ENCODE measurements around the gene NCKAP1. TPM values are rescaled to one million over a fixed set of nuclear protein-coding genes. Genes with fewer than 3 reads are reported as not detected.
"Not testable (repeated sequence)": the region's sequence is repeated elsewhere in the genome, so short reads cannot be mapped to it uniquely, and the experiment has no call there.

NCKAP1 gene
- total and polyA plus RNA-seq, 4 donors: 73.0 to 207 (median 134) TPM

- no peak overlapping the region for H3K27ac ChIP-seq (ENCODE audit: low read depth in 1 of 2, low read length in 2 of 2)
- peaks cover 0 to 3% of the 10 kb centered on the region in 2 donors for H3K4me1 ChIP-seq (ENCODE audit: control insufficient read depth in 1 of 2, insufficient read depth in 2 of 2, low read length in 2 of 2)
- no peak overlapping the region for H3K4me3 ChIP-seq (ENCODE audit: low read length in 2 of 2)
- intact Hi-C loops (cut with DNase I): no loop called here
- H3K9me3 ChIP-seq (ENCODE audit: control insufficient read depth, low read length): no peaks in the 10 kb centered on the region
- no peak for ATAC-seq (ENCODE audit: low FRiP score)
- H3K27me3 ChIP-seq (ENCODE audit: control insufficient read depth in 1 of 2, insufficient read depth in 2 of 2, low read length in 1 of 2): no peaks in the 10 kb centered on the region
- no peak for DNase-seq
- peaks cover 0 to 1% of the 10 kb centered on the region in 2 donors for H3K36me3 ChIP-seq (ENCODE audit: control insufficient read depth in 1 of 2, insufficient read depth in 2 of 2, low read length in 1 of 2)
- 92 to 96% methylated on average over 10 of the region's 10 CpGs for WGBS, 2 donors
These were observed 37.4 kb downstream of the NCKAP1 start for GRCh38 chr2:183000846-183001245.

GRCh38 chr2:182999348-183000028 is 38.8 kb downstream of the NCKAP1 start:
- H3K4me1 ChIP-seq (ENCODE audit: control insufficient read depth in 1 of 2, insufficient read depth in 2 of 2, low read length in 2 of 2): peaks cover 0 to 3% of the 10 kb centered on the region in 2 donors
- peaks cover 0 to 1% of the 10 kb centered on the region in 2 donors for H3K36me3 ChIP-seq (ENCODE audit: control insufficient read depth in 1 of 2, insufficient read depth in 2 of 2, low read length in 1 of 2)
- DNase-seq (no peak), ATAC-seq (ENCODE audit: low FRiP score) (no peak)
- no peaks in the 10 kb centered on the region for H3K9me3 ChIP-seq (ENCODE audit: control insufficient read depth, low read length)
- intact Hi-C loops (cut with DNase I): no loop called here
- WGBS, 2 donors: 91 to 93% methylated on average over 3 of the region's 3 CpGs
- H3K27ac ChIP-seq (ENCODE audit: low read depth in 1 of 2, low read length in 2 of 2): no peak overlapping the region
- H3K27me3 ChIP-seq (ENCODE audit: control insufficient read depth in 1 of 2, insufficient read depth in 2 of 2, low read length in 1 of 2): no peaks in the 10 kb centered on the region
- no peak overlapping the region for H3K4me3 ChIP-seq (ENCODE audit: low read length in 2 of 2)

- ATAC-seq (ENCODE audit: low FRiP score): no peak
- intact Hi-C loops (cut with DNase I): no loop called here
- WGBS, 2 donors: 95 to 96% methylated on average over 13 of the region's 13 CpGs
These were observed 43.9 kb downstream of the NCKAP1 start for GRCh38 chr2:182994228-182994912.

GRCh38 chr2:182982941-182983340 is 55.3 kb downstream of the NCKAP1 start:
- Histone ChIP-seq H3K4me1 (ENCODE audit: control insufficient read depth in 1 of 2, insufficient read depth in 2 of 2, low read length in 2 of 2) (no peaks in the 10 kb centered on the region), H3K36me3 (ENCODE audit: control insufficient read depth in 1 of 2, insufficient read depth in 2 of 2, low read length in 1 of 2) (no peaks in the 10 kb centered on the region), H3K9me3 (ENCODE audit: control insufficient read depth, low read length) (no peaks in the 10 kb centered on the region), H3K4me3 (ENCODE audit: low read length in 2 of 2) (no peak overlapping the region), H3K27ac (ENCODE audit: low read depth in 1 of 2, low read length in 2 of 2) (no peak overlapping the region), H3K27me3 (ENCODE audit: control insufficient read depth in 1 of 2, insufficient read depth in 2 of 2, low read length in 1 of 2) (no peaks in the 10 kb centered on the region)
- 16 to 24% methylated on average over 2 of the region's 2 CpGs for WGBS, 2 donors
- DNase-seq (no peak), ATAC-seq (ENCODE audit: low FRiP score) (no peak)
- intact Hi-C loops (cut with DNase I): loop anchor here (5.0 kb wide), 2 partner anchors 216 to 221 kb away; no protein-coding TSS in a partner anchor

More at GRCh38 chr2:182994228-182994912, 43.9 kb downstream of the NCKAP1 start:
- H3K9me3 ChIP-seq (ENCODE audit: control insufficient read depth, low read length): no peaks in the 10 kb centered on the region
- no peak overlapping the region for H3K4me3 ChIP-seq (ENCODE audit: low read length in 2 of 2)
- no peaks in the 10 kb centered on the region for H3K27me3 ChIP-seq (ENCODE audit: control insufficient read depth in 1 of 2, insufficient read depth in 2 of 2, low read length in 1 of 2)
- DNase-seq: no peak
- H3K4me1 ChIP-seq (ENCODE audit: control insufficient read depth in 1 of 2, insufficient read depth in 2 of 2, low read length in 2 of 2): peaks cover 0 to 3% of the 10 kb centered on the region in 2 donors
- peaks cover 0 to 2% of the 10 kb centered on the region in 2 donors for H3K36me3 ChIP-seq (ENCODE audit: control insufficient read depth in 1 of 2, insufficient read depth in 2 of 2, low read length in 1 of 2)
- H3K27ac ChIP-seq (ENCODE audit: low read depth in 1 of 2, low read length in 2 of 2): no peak overlapping the region

- intact Hi-C loops (cut with DNase I): loop anchor here (2.0 to 5.0 kb wide), 3 partner anchors 197 to 219 kb away; no protein-coding TSS in a partner anchor
- H3K36me3 ChIP-seq (ENCODE audit: control insufficient read depth in 1 of 2, insufficient read depth in 2 of 2, low read length in 1 of 2): not testable (repeated sequence)
- WGBS, 2 donors: 66 to 72% methylated on average over 4 of the region's 4 CpGs
These were observed 56.8 kb downstream of the NCKAP1 start for GRCh38 chr2:182981475-182981874.

GRCh38 chr2:182980652-182981051 is 57.6 kb downstream of the NCKAP1 start:
- Histone ChIP-seq H3K27ac (ENCODE audit: low read depth in 1 of 2, low read length in 2 of 2) (no peak overlapping the region), H3K27me3 (ENCODE audit: control insufficient read depth in 1 of 2, insufficient read depth in 2 of 2, low read length in 1 of 2) (no peaks in the 10 kb centered on the region), H3K4me1 (ENCODE audit: control insufficient read depth in 1 of 2, insufficient read depth in 2 of 2, low read length in 2 of 2) (no peaks in the 10 kb centered on the region), H3K4me3 (ENCODE audit: low read length in 2 of 2) (no peak overlapping the region), H3K36me3 (ENCODE audit: control insufficient read depth in 1 of 2, insufficient read depth in 2 of 2, low read length in 1 of 2) (peaks cover 0 to 3% of the 10 kb centered on the region in 2 donors), H3K9me3 (ENCODE audit: control insufficient read depth, low read length) (no peaks in the 10 kb centered on the region)
- intact Hi-C loops (cut with DNase I): loop anchor here (2.0 to 5.0 kb wide), 3 partner anchors 196 to 218 kb away; no protein-coding TSS in a partner anchor
- WGBS, 2 donors: 96 to 100% methylated on average over 1 of the region's 1 CpG
- no peak for ATAC-seq (ENCODE audit: low FRiP score)
- DNase-seq: no peak

More at GRCh38 chr2:182981475-182981874, 56.8 kb downstream of the NCKAP1 start:
- H3K4me3 ChIP-seq (ENCODE audit: low read length in 2 of 2); H3K27me3 ChIP-seq (ENCODE audit: control insufficient read depth in 1 of 2, insufficient read depth in 2 of 2, low read length in 1 of 2); H3K27ac ChIP-seq (ENCODE audit: low read depth in 1 of 2, low read length in 2 of 2); H3K4me1 ChIP-seq (ENCODE audit: control insufficient read depth in 1 of 2, insufficient read depth in 2 of 2, low read length in 2 of 2); DNase-seq; ATAC-seq (ENCODE audit: low FRiP score); H3K9me3 ChIP-seq (ENCODE audit: control insufficient read depth, low read length): not testable (repeated sequence)

GRCh38 chr2:182980115-182980514 is 58.1 kb downstream of the NCKAP1 start:
- H3K4me3 ChIP-seq (ENCODE audit: low read length in 2 of 2): no peak overlapping the region
- H3K36me3 ChIP-seq (ENCODE audit: control insufficient read depth in 1 of 2, insufficient read depth in 2 of 2, low read length in 1 of 2): peaks cover 0 to 3% of the 10 kb centered on the region in 2 donors
- H3K27me3 ChIP-seq (ENCODE audit: control insufficient read depth in 1 of 2, insufficient read depth in 2 of 2, low read length in 1 of 2): no peaks in the 10 kb centered on the region
- H3K27ac ChIP-seq (ENCODE audit: low read depth in 1 of 2, low read length in 2 of 2): no peak overlapping the region
- H3K9me3 ChIP-seq (ENCODE audit: control insufficient read depth, low read length): no peaks in the 10 kb centered on the region
- no peaks in the 10 kb centered on the region for H3K4me1 ChIP-seq (ENCODE audit: control insufficient read depth in 1 of 2, insufficient read depth in 2 of 2, low read length in 2 of 2)
- no peak for ATAC-seq (ENCODE audit: low FRiP score)
- intact Hi-C loops (cut with DNase I): loop anchor here (2.0 to 5.0 kb wide), 3 partner anchors 195 to 218 kb away; no protein-coding TSS in a partner anchor
- DNase-seq: no peak

- intact Hi-C loops (cut with DNase I): no loop called here
- ATAC-seq (ENCODE audit: low FRiP score): no peak
- WGBS, 2 donors: 91 to 96% methylated on average over 1 of the region's 1 CpG
These were observed 60.8 kb downstream of the NCKAP1 start for GRCh38 chr2:182977463-182977862.

More at GRCh38 chr2:182977463-182977862, 60.8 kb downstream of the NCKAP1 start:
- Histone ChIP-seq H3K27ac (ENCODE audit: low read depth in 1 of 2, low read length in 2 of 2) (no peak overlapping the region), H3K9me3 (ENCODE audit: control insufficient read depth, low read length) (no peaks in the 10 kb centered on the region), H3K27me3 (ENCODE audit: control insufficient read depth in 1 of 2, insufficient read depth in 2 of 2, low read length in 1 of 2) (no peaks in the 10 kb centered on the region), H3K36me3 (ENCODE audit: control insufficient read depth in 1 of 2, insufficient read depth in 2 of 2, low read length in 1 of 2) (peaks cover 0 to 3% of the 10 kb centered on the region in 2 donors), H3K4me1 (ENCODE audit: control insufficient read depth in 1 of 2, insufficient read depth in 2 of 2, low read length in 2 of 2) (no peaks in the 10 kb centered on the region), H3K4me3 (ENCODE audit: low read length in 2 of 2) (no peak overlapping the region)
- DNase-seq: no peak
